Gastroesophageal sphincter (tissue), 4 donors: ENCODE measurements around the gene FPR2. TPM values are rescaled to one million over a fixed set of nuclear protein-coding genes. Genes with fewer than 3 reads are reported as not detected.

Source experiments
- ATAC-seq: fragments of 150-250 bp; one replicate; pipeline ENCODE4 v1.9.1; 2016; ENCODE audit warnings: mild to moderate bottlenecking, moderate library complexity
- H3K27ac ChIP-seq, 4 donors: fragments of 200-600 bp; sonication (generic) in 3 of 4; 1 replicate in 3 of 4; 2 replicates in 1 of 4; pipeline ENCODE4 v1.5.1; 2016 to 2019
- H3K27me3 ChIP-seq: fragments of 200-600 bp; sonication (generic); one replicate; pipeline ENCODE4 v1.5.1; 2019
- H3K36me3 ChIP-seq, 2 donors: fragments of 200-600 bp; sonication (generic); one replicate each; pipeline ENCODE4 v1.5.1; 2019; ENCODE audit warnings: control low read depth in 1 of 2
- H3K4me1 ChIP-seq, 3 donors: fragments of 200-600 bp; sonication (generic); 1 replicate in 2 of 3; 2 replicates in 1 of 3; pipeline ENCODE4 v1.5.1; 2016 to 2019; ENCODE audit warnings: control low read depth in 2 of 3
- H3K4me3 ChIP-seq, 2 donors: fragments of 200-600 bp; sonication (generic); one replicate each; pipeline ENCODE4 v1.5.1; 2019; ENCODE audit warnings: mild to moderate bottlenecking in 1 of 2, moderate library complexity in 1 of 2
- H3K9me3 ChIP-seq, 3 donors: fragments of 200-600 bp; sonication (generic); one replicate each; pipeline ENCODE4 v1.5.1; 2017 to 2019; ENCODE audit warnings: control low read depth in 2 of 3
- EP300 ChIP-seq: sonication (generic); formaldehyde crosslinking; IDR thresholded peaks from one replicate; pipeline ENCODE4 v1.6.1; 2017; ENCODE audit warnings: antibody characterized with exemption, mild to moderate bottlenecking
- POLR2A ChIP-seq, 2 donors: fragments of 450-650 bp; IDR thresholded peaks; one replicate each; pipeline ENCODE4 v1.6.1; 2017; ENCODE audit warnings: antibody characterized with exemption in 2 of 2, mild to moderate bottlenecking in 2 of 2, moderate library complexity in 1 of 2
- POLR2AphosphoS5 ChIP-seq: sonication (generic); formaldehyde crosslinking; IDR thresholded peaks from one replicate; pipeline ENCODE4 v1.6.1; 2017; ENCODE audit warnings: antibody characterized with exemption
- WGBS, 2 donors: methylation state at CpG; one replicate each; pipeline ENCODE4 v1.1.5; 2018; ENCODE audit warnings: low coverage in 1 of 2; 5-methylcytosine and 5-hydroxymethylcytosine counted together
- total RNA-seq, 4 donors: library from RNA; depleted of rRNA; stranded (reverse); fragments of >200 nt; gene quantifications; one replicate each; pipeline ENCODE4 v1.1.0, GENCODE V29; 2016
- TF ChIP-seq, protein P1 (sequence below), 4 experiments: fragments of 200-600 bp in 2 of 4; fragments of 450-650 bp in 2 of 4; sonication (generic) in 1 of 4; IDR thresholded peaks; one replicate each; pipeline ENCODE4 v1.5.1; 2017 to 2019; ENCODE audit warnings: antibody characterized with exemption in 4 of 4, mild to moderate bottlenecking in 2 of 4, moderate library complexity in 2 of 4

Gene FPR2
- total RNA-seq, 4 donors from 2014 or later = 1.8 to 2.2 TPM; not detected in 2

DNA sequence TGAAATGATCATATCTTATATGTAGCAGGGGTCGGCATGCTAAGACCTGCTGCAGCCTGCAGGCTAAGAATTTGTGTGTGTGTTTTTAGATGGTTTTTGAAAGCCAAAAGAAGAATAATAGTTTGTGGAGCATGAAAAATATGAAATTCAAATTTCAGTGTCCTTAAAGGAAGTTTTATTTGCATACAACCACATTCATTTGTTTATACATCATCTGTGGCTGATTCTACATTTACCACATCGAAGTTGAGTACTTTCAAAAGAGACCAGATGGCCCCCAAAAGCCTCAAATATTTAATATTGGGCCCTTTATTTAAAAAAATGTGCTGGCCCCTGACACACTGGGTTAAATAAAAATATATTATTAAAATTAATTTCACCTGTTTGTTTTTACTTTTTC, 38.5 kb upstream of the FPR2 start:
- H3K27ac ChIP-seq = no peak overlapping the region
- H3K9me3 ChIP-seq = no peaks in the 10 kb centered on the region
- no peak for TF ChIP-seq POLR2A (IDR thresholded peaks at IDR 0.05)
- no peak for TF ChIP-seq EP300
- TF ChIP-seq, protein P1, sequence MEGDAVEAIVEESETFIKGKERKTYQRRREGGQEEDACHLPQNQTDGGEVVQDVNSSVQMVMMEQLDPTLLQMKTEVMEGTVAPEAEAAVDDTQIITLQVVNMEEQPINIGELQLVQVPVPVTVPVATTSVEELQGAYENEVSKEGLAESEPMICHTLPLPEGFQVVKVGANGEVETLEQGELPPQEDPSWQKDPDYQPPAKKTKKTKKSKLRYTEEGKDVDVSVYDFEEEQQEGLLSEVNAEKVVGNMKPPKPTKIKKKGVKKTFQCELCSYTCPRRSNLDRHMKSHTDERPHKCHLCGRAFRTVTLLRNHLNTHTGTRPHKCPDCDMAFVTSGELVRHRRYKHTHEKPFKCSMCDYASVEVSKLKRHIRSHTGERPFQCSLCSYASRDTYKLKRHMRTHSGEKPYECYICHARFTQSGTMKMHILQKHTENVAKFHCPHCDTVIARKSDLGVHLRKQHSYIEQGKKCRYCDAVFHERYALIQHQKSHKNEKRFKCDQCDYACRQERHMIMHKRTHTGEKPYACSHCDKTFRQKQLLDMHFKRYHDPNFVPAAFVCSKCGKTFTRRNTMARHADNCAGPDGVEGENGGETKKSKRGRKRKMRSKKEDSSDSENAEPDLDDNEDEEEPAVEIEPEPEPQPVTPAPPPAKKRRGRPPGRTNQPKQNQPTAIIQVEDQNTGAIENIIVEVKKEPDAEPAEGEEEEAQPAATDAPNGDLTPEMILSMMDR (IDR thresholded peaks at IDR 0.05) = no peak
- no peak for TF ChIP-seq POLR2AphosphoS5
- H3K36me3 ChIP-seq = no peaks in the 10 kb centered on the region
- 61 to 71% methylated on average over 2 of the region's 2 CpGs for WGBS, 2 donors
- H3K4me1 ChIP-seq = peaks cover 0 to 19% (median 0%) of the 10 kb centered on the region in 3 donors
- H3K4me3 ChIP-seq = no peak overlapping the region
- ATAC-seq = no peak
- peaks cover 98% of the 10 kb centered on the region for H3K27me3 ChIP-seq

DNA sequence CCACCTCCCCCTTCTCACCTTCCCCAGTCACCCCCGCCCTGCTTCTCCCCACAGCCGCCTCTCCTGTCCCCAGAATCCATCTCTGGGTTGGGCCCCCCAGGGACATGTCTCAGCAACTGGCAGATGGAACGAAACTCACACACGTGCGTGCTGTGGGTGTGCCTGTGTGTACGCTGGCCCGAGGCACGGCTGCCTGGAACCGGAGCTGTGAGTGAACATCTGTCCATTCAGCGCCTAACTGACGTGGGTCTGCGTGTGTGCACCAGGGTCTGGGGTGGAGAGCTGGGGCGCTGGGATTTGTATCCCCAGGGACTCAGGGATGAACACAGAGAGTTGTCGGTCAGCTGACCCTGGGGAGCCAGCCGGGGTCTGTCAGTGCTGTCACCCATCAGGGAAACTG, 36.4 kb upstream of the FPR2 start:
- WGBS, 2 donors = 23% methylated on average over 3 of the region's 15 CpGs; no CpG with 5 or more reads in 1 of the 2 donors
- H3K27ac ChIP-seq = no peak overlapping the region
- peaks cover 98% of the 10 kb centered on the region for H3K27me3 ChIP-seq
- no peaks in the 10 kb centered on the region for H3K9me3 ChIP-seq
- peaks cover 0 to 13% (median 0%) of the 10 kb centered on the region in 3 donors for H3K4me1 ChIP-seq
- TF ChIP-seq, protein P1 (IDR thresholded peaks at IDR 0.05) = no peak
- no peak for TF ChIP-seq POLR2AphosphoS5
- no peak for TF ChIP-seq EP300
- TF ChIP-seq POLR2A (IDR thresholded peaks at IDR 0.05) = no peak
- no peaks in the 10 kb centered on the region for H3K36me3 ChIP-seq
- peak; percentile 42 for ATAC-seq
- no peak overlapping the region for H3K4me3 ChIP-seq

DNA sequence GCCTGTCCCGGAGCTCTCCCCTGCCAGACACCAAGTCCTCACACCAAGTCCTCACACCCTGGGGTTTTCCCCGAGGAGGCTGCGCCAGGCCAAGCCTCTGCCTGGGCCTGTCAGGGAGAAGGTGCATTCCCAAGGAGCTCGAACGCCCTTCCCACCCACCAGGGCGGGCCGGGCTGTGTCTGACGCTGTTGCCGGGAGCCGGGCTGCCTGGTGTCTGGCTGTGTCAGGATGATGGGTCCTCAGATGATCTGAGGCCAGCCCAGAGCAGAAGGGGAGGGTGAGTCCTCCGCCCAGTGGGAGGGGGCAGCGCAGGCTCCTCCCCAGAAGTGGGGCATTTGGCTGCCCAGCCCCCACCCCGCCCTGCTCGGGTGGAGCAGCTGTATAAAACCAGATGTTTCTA, 34.9 kb upstream of the FPR2 start:
- Histone ChIP-seq H3K4me3 (no peak overlapping the region), H3K36me3 (no peaks in the 10 kb centered on the region), H3K4me1 (peaks cover 0 to 8% (median 0%) of the 10 kb centered on the region in 3 donors), H3K9me3 (peaks cover 0 to 8% (median 0%) of the 10 kb centered on the region in 3 donors), H3K27ac (peak overlapping the region in 1 of 4 donors; percentile 22), H3K27me3 (peaks cover 98% of the 10 kb centered on the region)
- no peak for TF ChIP-seq EP300
- no peak for TF ChIP-seq POLR2AphosphoS5
- no peak for TF ChIP-seq POLR2A (IDR thresholded peaks at IDR 0.05)
- TF ChIP-seq, protein P1 (IDR thresholded peaks at IDR 0.05) = no peak
- peak; percentile 88 for ATAC-seq
- 20% methylated on average over 3 of the region's 14 CpGs; no CpG with 5 or more reads in 1 of the 2 donors for WGBS, 2 donors

DNA sequence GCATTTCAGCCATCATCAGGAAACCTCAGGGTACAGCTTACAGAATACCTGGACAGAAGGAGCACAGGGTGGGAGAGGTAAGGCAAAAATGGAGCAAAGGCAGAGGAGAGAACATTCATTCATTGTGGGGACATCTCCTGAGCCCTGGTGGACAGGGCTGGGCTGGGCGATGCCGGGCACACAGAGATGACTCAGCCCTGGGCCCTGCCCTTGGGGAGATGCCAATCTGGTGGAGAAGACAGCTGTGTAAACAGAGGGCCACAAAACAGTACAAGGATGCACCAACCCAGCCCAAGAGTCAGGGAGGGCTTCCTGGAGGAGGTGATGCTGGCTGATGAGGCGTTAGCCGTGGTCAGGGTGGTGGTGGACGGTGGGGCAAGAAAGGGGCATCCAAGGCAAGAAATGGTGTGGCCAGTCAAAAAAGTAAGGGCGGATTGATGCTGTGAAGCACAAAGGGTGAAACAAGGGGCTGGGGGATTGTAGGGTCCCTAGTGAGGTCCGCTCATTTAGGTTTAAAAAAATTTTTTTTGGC, 33.6 kb upstream of the FPR2 start:
- TF ChIP-seq POLR2A (IDR thresholded peaks at IDR 0.05) (no peak), POLR2AphosphoS5 (no peak), EP300 (no peak)
- TF ChIP-seq, protein P1 (IDR thresholded peaks at IDR 0.05) = no peak
- ATAC-seq = no peak
- Histone ChIP-seq H3K27me3 (peaks cover 93% of the 10 kb centered on the region), H3K9me3 (peaks cover 0 to 9% (median 0%) of the 10 kb centered on the region in 3 donors), H3K27ac (no peak overlapping the region), H3K4me3 (no peak overlapping the region), H3K36me3 (no peaks in the 10 kb centered on the region), H3K4me1 (peaks cover 0 to 8% (median 0%) of the 10 kb centered on the region in 3 donors)
- WGBS, 2 donors = 74 to 76% methylated on average over 5 to 6 of the region's 7 CpGs

DNA sequence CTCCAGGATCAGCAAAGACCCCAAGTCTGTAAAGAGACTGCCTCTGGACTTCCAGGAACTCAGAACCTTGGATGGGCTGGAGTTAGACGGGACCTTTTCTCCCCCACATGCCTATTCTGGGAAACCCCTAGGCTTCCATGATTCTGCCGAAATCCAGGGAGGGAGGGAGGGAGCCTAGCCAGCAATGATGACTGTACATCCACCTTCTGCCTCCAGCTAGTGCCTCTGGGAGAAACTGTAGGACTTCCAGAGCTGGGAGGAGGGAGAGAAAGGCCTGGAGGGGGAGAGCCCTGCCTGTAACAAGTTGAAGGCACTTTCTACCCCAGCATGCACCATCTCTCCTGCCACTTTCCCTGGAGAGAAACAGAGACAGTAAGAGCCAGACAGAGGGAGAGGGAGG, 31.2 kb upstream of the FPR2 start:
- Histone ChIP-seq H3K9me3 (peaks cover 0 to 9% (median 0%) of the 10 kb centered on the region in 3 donors), H3K27me3 (peaks cover 92% of the 10 kb centered on the region), H3K4me1 (peaks cover 0 to 8% (median 0%) of the 10 kb centered on the region in 3 donors), H3K36me3 (no peaks in the 10 kb centered on the region), H3K4me3 (no peak overlapping the region), H3K27ac (no peak overlapping the region)
- no peak for TF ChIP-seq POLR2A (IDR thresholded peaks at IDR 0.05)
- TF ChIP-seq POLR2AphosphoS5 = no peak
- TF ChIP-seq, protein P1 (IDR thresholded peaks at IDR 0.05) = no peak
- no peak for TF ChIP-seq EP300
- no CpG with 5 or more reads among the region's 2 CpGs for WGBS, 2 donors
- no peak for ATAC-seq
